Measurements from ENCODE around the gene GLDC. TPM values are rescaled to one million over a fixed set of nuclear protein-coding genes. Genes with fewer than 3 reads are reported as not detected.
A peak's percentile ranks its signal among the peaks of the same experiment; 100 is the strongest.

GLDC gene
- total RNA-seq, 2 donors from 2014 or later = 17.2 to 19.4 TPM

DNA sequence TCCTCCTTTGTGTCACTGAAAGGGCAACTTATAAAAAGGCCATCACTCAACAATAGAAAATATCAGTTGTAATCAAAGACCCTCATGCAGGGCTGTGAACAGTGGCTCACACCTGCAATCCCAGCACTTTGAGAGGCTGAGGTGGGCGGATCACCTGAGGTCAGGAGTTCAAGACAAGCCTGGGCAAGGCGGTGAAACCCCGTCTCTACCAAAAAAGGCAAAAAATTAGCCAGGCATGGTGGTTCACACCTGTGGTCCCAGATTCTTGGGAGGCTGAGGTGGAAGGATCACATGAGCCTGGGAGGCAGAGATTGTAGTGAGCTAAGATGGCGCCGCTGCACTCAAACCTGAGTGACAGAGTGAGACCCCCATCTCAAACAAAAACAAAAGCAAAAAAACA is 24.7 kb downstream of the GLDC start:
- H3K4me1 Mint-ChIP-seq = no peaks in the 10 kb centered on the region
- no peak overlapping the region for H3K27ac Mint-ChIP-seq
- no peak overlapping the region for H3K4me3 Mint-ChIP-seq
- peaks cover 3% of the 10 kb centered on the region for H3K27me3 Mint-ChIP-seq
- no peaks in the 10 kb centered on the region for H3K9me3 Mint-ChIP-seq
- ATAC-seq (replicated peaks) = no peak
- no peaks in the 10 kb centered on the region for H3K36me3 Mint-ChIP-seq (ENCODE audit: low read depth)

- Mint-ChIP-seq H3K27ac (no peak overlapping the region), H3K4me1 (no peaks in the 10 kb centered on the region), H3K36me3 (ENCODE audit: low read depth) (no peaks in the 10 kb centered on the region), H3K4me3 (no peak overlapping the region), H3K27me3 (no peaks in the 10 kb centered on the region), H3K9me3 (no peaks in the 10 kb centered on the region)
- no peak for ATAC-seq (replicated peaks)
Observed at GRCh38 chr9:6620353-6620752, 25.2 kb downstream of the GLDC start.

GRCh38 chr9:6619909-6620308 is 25.6 kb downstream of the GLDC start:
- no peaks in the 10 kb centered on the region for H3K36me3 Mint-ChIP-seq (ENCODE audit: low read depth)
- H3K27me3 Mint-ChIP-seq = no peaks in the 10 kb centered on the region
- no peaks in the 10 kb centered on the region for H3K4me1 Mint-ChIP-seq
- H3K4me3 Mint-ChIP-seq = no peak overlapping the region
- no peaks in the 10 kb centered on the region for H3K9me3 Mint-ChIP-seq
- no peak for ATAC-seq (replicated peaks)
- no peak overlapping the region for H3K27ac Mint-ChIP-seq

- no peaks in the 10 kb centered on the region for H3K27me3 Mint-ChIP-seq
- no peak for ATAC-seq (replicated peaks)
- no peaks in the 10 kb centered on the region for H3K4me1 Mint-ChIP-seq
- no peak overlapping the region for H3K4me3 Mint-ChIP-seq
- no peaks in the 10 kb centered on the region for H3K36me3 Mint-ChIP-seq (ENCODE audit: low read depth)
- H3K9me3 Mint-ChIP-seq = no peaks in the 10 kb centered on the region
- no peak overlapping the region for H3K27ac Mint-ChIP-seq
Observed at GRCh38 chr9:6616951-6617602, 28.5 kb downstream of the GLDC start.

DNA sequence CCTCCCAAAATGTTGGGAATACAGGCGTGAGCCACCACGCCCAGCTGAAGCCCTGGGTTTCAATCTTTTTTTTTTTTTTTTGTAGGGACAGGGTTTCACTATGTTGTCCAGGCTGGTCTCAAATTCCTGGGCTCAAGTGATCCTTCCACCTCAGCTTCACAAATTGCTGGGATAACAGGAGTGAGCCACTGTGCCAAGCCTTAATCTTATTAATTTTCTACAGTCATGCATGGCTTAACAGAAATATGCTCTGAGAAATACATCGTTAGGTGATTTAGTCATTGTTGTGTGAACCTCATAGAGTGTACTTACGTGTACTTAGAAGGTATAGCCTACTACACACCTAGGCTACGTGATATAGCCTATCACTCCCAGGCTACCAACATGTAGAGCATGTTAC is 31.0 kb downstream of the GLDC start:
- Mint-ChIP-seq H3K4me1 (no peaks in the 10 kb centered on the region), H3K27me3 (no peaks in the 10 kb centered on the region), H3K9me3 (no peaks in the 10 kb centered on the region), H3K27ac (no peak overlapping the region), H3K4me3 (no peak overlapping the region), H3K36me3 (ENCODE audit: low read depth) (no peaks in the 10 kb centered on the region)
- ATAC-seq (replicated peaks) = no peak

DNA sequence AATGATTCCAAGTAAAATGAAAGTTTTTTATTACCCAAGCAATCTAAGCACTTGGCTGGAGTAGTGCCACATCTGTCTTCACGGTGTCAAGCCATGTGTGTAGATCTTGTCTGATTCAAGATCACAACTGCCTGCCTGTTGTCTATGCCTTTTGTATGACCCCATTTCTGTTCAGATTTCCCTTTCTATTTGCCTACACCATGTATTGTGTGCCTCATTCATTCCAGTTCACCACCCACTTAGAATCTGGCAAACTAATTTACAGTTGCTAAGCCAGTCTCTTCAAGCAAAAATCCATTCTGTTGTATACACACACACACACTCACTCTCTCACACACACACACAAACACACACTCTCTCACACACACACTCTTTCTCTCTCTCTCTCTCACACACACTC is 33.7 kb downstream of the GLDC start:
- H3K4me1 Mint-ChIP-seq = no peaks in the 10 kb centered on the region
- no peak overlapping the region for H3K4me3 Mint-ChIP-seq

GRCh38 chr9:6610073-6610472 is 35.5 kb downstream of the GLDC start:
- no peaks in the 10 kb centered on the region for H3K36me3 Mint-ChIP-seq (ENCODE audit: low read depth)
- ATAC-seq (replicated peaks) = no peak
- no peak overlapping the region for H3K4me3 Mint-ChIP-seq
- peaks cover 4% of the 10 kb centered on the region for H3K4me1 Mint-ChIP-seq
- no peak overlapping the region for H3K27ac Mint-ChIP-seq
- no peaks in the 10 kb centered on the region for H3K9me3 Mint-ChIP-seq
- no peaks in the 10 kb centered on the region for H3K27me3 Mint-ChIP-seq

More for the DNA sequence above, 33.7 kb downstream of the GLDC start:
- no peaks in the 10 kb centered on the region for H3K9me3 Mint-ChIP-seq
- H3K27me3 Mint-ChIP-seq = no peaks in the 10 kb centered on the region
- no peaks in the 10 kb centered on the region for H3K36me3 Mint-ChIP-seq (ENCODE audit: low read depth)
- no peak overlapping the region for H3K27ac Mint-ChIP-seq
- ATAC-seq (replicated peaks) = no peak

- H3K36me3 Mint-ChIP-seq (ENCODE audit: low read depth) = no peaks in the 10 kb centered on the region
- no peak overlapping the region for H3K4me3 Mint-ChIP-seq
- no peak for ATAC-seq (replicated peaks)
- no peak overlapping the region for H3K27ac Mint-ChIP-seq
- H3K27me3 Mint-ChIP-seq = no peaks in the 10 kb centered on the region
- no peaks in the 10 kb centered on the region for H3K9me3 Mint-ChIP-seq
- H3K4me1 Mint-ChIP-seq = peaks cover 4% of the 10 kb centered on the region
Observed at GRCh38 chr9:6609497-6610016, 36.0 kb downstream of the GLDC start.

- Mint-ChIP-seq H3K4me3 (peak overlapping the region; percentile 63), H3K36me3 (ENCODE audit: low read depth) (peaks cover 4% of the 10 kb centered on the region), H3K4me1 (peaks cover 4% of the 10 kb centered on the region)
Observed at GRCh38 chr9:6605202-6605601, 40.3 kb downstream of the GLDC start.

GRCh38 chr9:6600426-6600825 is 45.1 kb downstream of the GLDC start:
- no peak overlapping the region for H3K27ac Mint-ChIP-seq
- H3K36me3 Mint-ChIP-seq (ENCODE audit: low read depth) = peaks cover 9% of the 10 kb centered on the region
- no peaks in the 10 kb centered on the region for H3K9me3 Mint-ChIP-seq
- peaks cover 14% of the 10 kb centered on the region for H3K4me1 Mint-ChIP-seq
- H3K4me3 Mint-ChIP-seq = no peak overlapping the region
- no peaks in the 10 kb centered on the region for H3K27me3 Mint-ChIP-seq
- no peak for ATAC-seq (replicated peaks)

More at GRCh38 chr9:6605202-6605601, 40.3 kb downstream of the GLDC start:
- H3K27me3 Mint-ChIP-seq = no peaks in the 10 kb centered on the region
- H3K27ac Mint-ChIP-seq = peak overlapping the region; percentile 30
- H3K9me3 Mint-ChIP-seq = no peaks in the 10 kb centered on the region
- peak; percentile 78 for ATAC-seq (replicated peaks)

GRCh38 chr9:6600006-6600405 is 45.5 kb downstream of the GLDC start:
- peaks cover 11% of the 10 kb centered on the region for H3K4me1 Mint-ChIP-seq
- no peak overlapping the region for H3K4me3 Mint-ChIP-seq
- no peaks in the 10 kb centered on the region for H3K27me3 Mint-ChIP-seq
- no peaks in the 10 kb centered on the region for H3K9me3 Mint-ChIP-seq
- H3K36me3 Mint-ChIP-seq (ENCODE audit: low read depth) = peaks cover 9% of the 10 kb centered on the region
- no peak for ATAC-seq (replicated peaks)
- no peak overlapping the region for H3K27ac Mint-ChIP-seq

GRCh38 chr9:6598249-6598725 is 47.2 kb downstream of the GLDC start:
- Mint-ChIP-seq H3K9me3 (no peaks in the 10 kb centered on the region), H3K4me3 (peak overlapping the region; percentile 45), H3K27ac (peak overlapping the region; percentile 77), H3K27me3 (no peaks in the 10 kb centered on the region), H3K36me3 (ENCODE audit: low read depth) (peaks cover 9% of the 10 kb centered on the region), H3K4me1 (peaks cover 11% of the 10 kb centered on the region)
- ATAC-seq (replicated peaks) = peak; percentile 97

DNA sequence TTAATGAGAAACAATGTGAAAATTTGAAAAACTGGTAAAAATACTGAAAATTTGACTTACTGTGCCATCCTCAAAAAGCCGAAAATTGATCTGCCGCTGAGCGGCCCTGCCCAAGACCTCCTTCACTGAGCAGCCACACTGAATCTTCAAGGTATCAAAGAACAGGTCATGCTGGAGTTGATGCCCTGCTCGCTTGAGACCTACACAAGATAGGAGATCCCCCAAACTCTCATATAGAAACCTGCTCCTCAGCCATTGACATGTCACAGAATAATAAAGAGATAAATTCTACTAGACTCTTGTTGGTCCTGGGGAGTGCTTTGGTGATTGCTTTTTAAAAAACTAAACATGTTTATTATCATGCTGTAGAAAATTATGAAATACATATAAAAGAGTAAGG is 52.7 kb downstream of the GLDC start:
- Mint-ChIP-seq H3K27ac (no peak overlapping the region), H3K4me3 (no peak overlapping the region), H3K9me3 (no peaks in the 10 kb centered on the region), H3K36me3 (ENCODE audit: low read depth) (peaks cover 5% of the 10 kb centered on the region), H3K4me1 (peaks cover 5% of the 10 kb centered on the region), H3K27me3 (no peaks in the 10 kb centered on the region)
- no peak for ATAC-seq (replicated peaks)

GRCh38 chr9:6592231-6592630 is 53.3 kb downstream of the GLDC start:
- Mint-ChIP-seq H3K4me3 (no peak overlapping the region), H3K36me3 (ENCODE audit: low read depth) (peaks cover 5% of the 10 kb centered on the region), H3K4me1 (peaks cover 5% of the 10 kb centered on the region), H3K27me3 (no peaks in the 10 kb centered on the region), H3K9me3 (no peaks in the 10 kb centered on the region), H3K27ac (no peak overlapping the region)
- ATAC-seq (replicated peaks) = no peak

- no peaks in the 10 kb centered on the region for H3K9me3 Mint-ChIP-seq
- H3K36me3 Mint-ChIP-seq (ENCODE audit: low read depth) = peaks cover 5% of the 10 kb centered on the region
- H3K4me1 Mint-ChIP-seq = no peaks in the 10 kb centered on the region
- no peak overlapping the region for H3K27ac Mint-ChIP-seq
- ATAC-seq (replicated peaks) = no peak
- H3K4me3 Mint-ChIP-seq = no peak overlapping the region
- no peaks in the 10 kb centered on the region for H3K27me3 Mint-ChIP-seq
Observed at GRCh38 chr9:6590772-6591384, 54.7 kb downstream of the GLDC start.

Data from activated T-helper 17 cell treated with anti-CD3 and anti-CD28 coated beads, Interleukin-2, amount 50 U/mL, for 72 hours (primary cell).